Measurements from ENCODE around the gene TPRN.

Gene TPRN

DNA sequence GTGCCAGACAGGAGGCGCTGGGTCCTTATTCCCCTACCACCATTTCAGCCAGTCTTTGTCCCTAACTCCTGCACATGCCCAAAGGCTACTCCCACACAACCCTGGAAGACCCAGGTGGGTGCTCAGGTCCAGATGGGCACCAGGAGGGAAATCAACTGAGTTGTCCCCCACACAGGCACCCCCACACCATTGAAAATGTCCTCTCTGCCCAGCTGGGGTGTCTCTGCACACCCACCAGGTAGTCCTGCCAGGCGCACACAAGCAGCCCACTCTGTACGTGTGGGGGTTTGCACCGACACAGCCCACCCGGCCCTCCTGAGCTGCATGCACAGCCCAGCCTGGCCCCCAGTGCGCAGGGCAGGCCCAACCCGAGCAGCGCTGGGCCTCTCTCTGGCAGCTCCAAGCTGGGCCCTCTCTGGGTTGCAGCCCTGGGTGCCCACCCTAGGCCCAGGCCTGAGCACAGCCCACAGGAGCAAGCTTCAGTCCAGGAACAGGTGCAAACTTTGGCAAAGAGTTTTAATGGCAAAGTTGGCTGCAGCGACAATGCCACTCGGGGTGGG lies 19.3 kb upstream of the TPRN start:
- TF ChIP-seq, protein P1, sequence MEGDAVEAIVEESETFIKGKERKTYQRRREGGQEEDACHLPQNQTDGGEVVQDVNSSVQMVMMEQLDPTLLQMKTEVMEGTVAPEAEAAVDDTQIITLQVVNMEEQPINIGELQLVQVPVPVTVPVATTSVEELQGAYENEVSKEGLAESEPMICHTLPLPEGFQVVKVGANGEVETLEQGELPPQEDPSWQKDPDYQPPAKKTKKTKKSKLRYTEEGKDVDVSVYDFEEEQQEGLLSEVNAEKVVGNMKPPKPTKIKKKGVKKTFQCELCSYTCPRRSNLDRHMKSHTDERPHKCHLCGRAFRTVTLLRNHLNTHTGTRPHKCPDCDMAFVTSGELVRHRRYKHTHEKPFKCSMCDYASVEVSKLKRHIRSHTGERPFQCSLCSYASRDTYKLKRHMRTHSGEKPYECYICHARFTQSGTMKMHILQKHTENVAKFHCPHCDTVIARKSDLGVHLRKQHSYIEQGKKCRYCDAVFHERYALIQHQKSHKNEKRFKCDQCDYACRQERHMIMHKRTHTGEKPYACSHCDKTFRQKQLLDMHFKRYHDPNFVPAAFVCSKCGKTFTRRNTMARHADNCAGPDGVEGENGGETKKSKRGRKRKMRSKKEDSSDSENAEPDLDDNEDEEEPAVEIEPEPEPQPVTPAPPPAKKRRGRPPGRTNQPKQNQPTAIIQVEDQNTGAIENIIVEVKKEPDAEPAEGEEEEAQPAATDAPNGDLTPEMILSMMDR (IDR thresholded peaks at IDR 0.05; ENCODE audit: low read depth, low read length): no peak
- no peak overlapping the region for H3K4me3 ChIP-seq (ENCODE audit: low read depth, low read length)

DNA sequence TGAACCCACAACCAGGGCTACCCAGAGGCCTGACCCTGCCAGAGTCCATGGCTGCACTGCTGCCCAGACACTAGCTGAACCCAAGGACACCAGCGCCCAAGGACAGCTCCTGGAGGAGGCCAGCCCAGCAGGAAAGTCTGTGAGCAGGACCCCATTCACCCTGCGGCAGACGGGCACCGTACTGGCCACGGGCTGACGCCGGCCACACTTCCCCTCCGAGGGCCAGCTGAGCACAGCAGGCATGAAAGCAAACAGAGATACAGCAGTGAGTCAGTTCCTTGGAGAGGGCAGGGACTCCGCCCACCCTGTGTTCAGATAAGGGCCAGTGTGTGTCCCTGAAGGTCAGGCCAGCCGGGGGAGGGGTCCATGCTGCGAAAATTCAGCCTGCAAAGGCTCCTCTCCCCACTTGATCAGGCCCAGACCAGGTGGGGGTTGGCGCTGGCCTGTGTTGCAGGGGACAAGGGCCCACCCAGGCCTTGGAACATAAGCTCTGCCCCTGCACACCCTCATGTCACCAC lies 18.3 kb upstream of the TPRN start:
- TF ChIP-seq, protein P1 (IDR thresholded peaks at IDR 0.05; ENCODE audit: low read depth, low read length): no peak
- H3K4me3 ChIP-seq (ENCODE audit: low read depth, low read length): no peak overlapping the region

DNA sequence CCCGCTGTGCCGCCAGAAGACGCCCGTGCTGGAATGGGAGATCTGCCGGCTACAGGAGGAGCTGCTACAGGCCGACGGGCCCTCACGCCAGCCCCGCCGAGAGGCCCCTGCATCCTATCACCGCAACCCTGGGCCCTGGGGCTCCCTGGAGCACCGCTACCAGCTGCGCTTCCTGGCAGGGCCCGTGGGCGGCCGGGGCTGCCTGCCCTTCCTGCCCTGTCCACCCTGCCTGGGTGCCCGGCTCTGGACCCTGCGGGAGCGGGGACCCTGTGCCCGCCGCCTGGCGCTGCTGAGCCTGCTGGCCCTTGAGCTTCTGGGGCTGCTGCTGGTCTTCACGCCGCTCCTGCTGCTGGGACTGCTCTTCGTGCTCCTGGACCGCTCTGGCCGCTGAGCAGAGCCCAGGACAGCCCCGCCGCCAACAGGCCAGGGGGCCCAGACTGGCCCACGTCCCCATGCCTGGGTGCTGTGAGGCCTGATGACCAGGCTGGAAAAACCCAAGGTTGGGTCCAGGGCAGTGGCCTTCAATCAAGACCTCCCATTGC lies 17.7 kb upstream of the TPRN start:
- H3K4me3 ChIP-seq (ENCODE audit: low read depth, low read length): no peak overlapping the region
- TF ChIP-seq, protein P1 (IDR thresholded peaks at IDR 0.05; ENCODE audit: low read depth, low read length): no peak

DNA sequence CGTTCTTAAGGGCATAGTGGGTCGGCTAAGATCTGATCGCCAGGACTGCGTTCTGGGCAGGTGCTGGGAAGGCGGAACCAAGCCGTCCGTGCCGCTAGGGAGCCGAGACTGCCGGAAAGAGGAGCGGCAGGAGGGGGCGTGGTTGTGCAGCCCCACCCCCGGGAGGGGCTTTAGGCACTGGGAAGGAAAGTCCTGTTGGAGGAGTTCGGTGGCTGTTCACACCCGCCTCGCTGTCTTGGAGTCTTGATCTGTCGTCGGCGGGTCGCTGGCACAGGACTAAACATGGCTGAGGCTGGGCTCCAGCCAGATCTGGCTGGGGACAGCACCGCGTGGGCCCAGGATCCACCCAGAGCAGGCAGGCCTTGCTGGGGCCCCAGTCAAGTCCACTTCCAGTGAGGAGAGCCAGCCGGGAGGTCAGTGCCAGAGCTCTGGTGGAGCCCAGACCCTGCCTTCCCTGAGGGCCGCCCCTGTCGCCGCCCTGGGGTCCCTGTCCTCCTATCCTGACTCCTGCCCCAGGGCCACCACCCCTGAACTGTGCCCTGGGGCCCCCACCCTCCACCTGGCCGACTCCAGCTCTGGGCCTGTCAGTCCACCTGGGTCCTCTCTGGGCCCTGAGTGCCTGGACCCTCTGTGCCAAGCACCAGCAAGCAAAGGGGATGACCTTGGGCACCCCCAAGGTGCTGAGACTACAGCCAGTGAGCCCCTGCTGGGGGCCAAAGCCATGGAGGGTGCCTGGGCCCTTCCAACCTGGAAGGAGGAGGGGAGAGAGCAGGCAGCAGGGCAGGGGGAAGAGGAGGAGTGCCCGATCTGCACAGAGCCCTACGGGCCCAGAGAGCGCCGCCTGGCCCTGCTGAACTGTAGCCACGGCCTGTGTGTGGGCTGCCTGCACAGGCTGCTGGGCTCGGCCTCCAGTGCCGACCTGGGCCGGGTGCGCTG lies 17.0 kb upstream of the TPRN start:
- TF ChIP-seq, protein P1 (IDR thresholded peaks at IDR 0.05; ENCODE audit: low read depth, low read length): no peak
- H3K4me3 ChIP-seq (ENCODE audit: low read depth, low read length): no peak overlapping the region

DNA sequence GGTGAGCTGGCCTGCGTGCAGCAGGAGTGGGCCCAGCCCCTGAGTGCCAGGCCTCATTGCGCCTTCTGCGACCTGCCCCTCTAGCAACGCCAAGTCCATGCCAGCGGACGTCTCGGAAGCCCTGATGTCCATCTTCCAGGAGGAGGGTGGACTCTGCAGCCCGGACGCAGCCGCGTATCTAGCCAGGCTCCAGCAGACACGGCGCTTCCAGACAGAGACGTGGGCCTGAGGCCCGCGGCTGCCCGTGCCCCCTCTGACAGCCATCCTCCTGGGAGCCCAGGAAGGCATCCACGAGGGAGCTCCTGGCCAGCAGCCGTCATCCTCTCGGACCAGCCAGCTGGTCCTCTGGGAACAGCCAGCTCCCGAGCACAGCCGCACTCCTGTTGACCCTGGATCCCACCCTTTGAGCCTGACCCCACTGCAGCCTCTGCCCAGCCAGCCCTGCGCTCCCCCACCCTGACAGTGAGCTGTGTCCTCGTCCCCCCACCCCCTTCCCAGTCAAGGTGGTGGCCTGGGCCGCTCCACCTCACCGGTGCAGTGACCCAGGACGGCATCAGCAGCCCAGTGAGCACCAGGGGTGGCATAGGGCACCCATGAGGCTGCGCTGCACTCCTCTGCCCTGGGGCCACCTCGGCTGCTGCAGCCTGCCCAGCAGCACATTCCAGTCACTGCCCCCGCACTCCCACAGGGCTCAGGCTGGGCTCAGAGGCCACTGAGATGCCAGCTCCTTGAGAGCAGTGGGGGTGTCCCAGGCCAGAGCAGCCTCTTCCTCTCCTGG lies 15.8 kb upstream of the TPRN start:
- H3K4me3 ChIP-seq (ENCODE audit: low read depth, low read length): no peak overlapping the region
- TF ChIP-seq, protein P1 (IDR thresholded peaks at IDR 0.05; ENCODE audit: low read depth, low read length): no peak

DNA sequence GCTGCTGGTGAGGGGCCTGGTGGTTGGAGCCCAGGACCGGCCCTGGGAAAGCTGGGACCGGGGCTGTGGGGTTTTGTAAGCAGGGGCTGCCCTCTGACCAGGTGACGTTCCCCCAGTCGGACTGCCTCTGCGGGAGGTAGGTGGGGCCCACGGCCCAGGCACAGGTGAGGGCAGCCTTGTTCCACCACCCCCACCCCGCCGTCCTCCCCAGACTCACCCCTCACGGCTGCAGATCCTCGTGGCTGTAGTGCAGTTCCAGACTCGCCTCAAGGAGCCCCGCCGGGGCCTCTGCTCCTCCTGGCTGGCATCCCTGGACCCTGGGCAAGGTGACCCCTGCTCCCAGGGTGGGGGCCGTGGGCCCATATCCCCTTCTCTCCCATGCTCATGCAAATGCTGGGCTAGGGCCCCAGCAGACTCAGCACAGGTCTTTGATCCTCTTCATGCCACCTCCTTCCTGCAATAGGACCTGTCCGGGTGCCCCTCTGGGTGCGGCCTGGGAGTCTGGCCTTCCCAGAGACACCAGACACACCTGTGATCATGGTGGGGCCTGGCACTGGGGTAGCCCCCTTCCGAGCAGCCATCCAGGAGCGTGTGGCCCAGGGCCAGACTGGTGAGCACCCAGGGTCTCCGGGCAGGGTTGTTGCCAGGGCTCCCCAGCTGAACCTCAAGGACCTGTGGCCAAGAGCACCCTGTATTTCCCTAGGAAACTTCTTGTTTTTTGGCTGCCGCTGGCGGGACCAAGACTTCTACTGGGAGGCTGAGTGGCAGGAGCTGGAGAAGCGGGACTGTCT lies 14.8 kb upstream of the TPRN start:
- TF ChIP-seq, protein P1 (IDR thresholded peaks at IDR 0.05; ENCODE audit: low read depth, low read length): no peak
- no peak overlapping the region for H3K4me3 ChIP-seq (ENCODE audit: low read depth, low read length)

Data from WI38 (cell line).